ENCODE measurements around the gene SMC1A.
"Not testable (repeated sequence)": the region's sequence is repeated elsewhere in the genome, so short reads cannot be mapped to it uniquely, and the experiment has no call there.

SMC1A gene

GRCh38 chrX:53421772-53422085 lies 725 bp downstream of the SMC1A start:
- no peak for DNase-seq (ENCODE audit: low spot score)

GRCh38 chrX:53421125-53421524 lies 1.3 kb downstream of the SMC1A start:
- no peak for DNase-seq (ENCODE audit: low spot score)

GRCh38 chrX:53420351-53420750 lies 2.1 kb downstream of the SMC1A start:
- not testable (repeated sequence) for DNase-seq (ENCODE audit: low spot score)

- DNase-seq (ENCODE audit: low spot score) = no peak
Observed at GRCh38 chrX:53412446-53412845, 10.0 kb downstream of the SMC1A start.

GRCh38 chrX:53403535-53403934 lies 18.9 kb downstream of the SMC1A start:
- no peak for DNase-seq (ENCODE audit: low spot score)

GRCh38 chrX:53398216-53398615 lies 24.2 kb downstream of the SMC1A start:
- DNase-seq (ENCODE audit: low spot score) = no peak

- DNase-seq (ENCODE audit: low spot score) = no peak
Observed at GRCh38 chrX:53395605-53396298, 26.7 kb downstream of the SMC1A start.

- no peak for DNase-seq (ENCODE audit: low spot score)
Observed at GRCh38 chrX:53383376-53384076, 38.9 kb downstream of the SMC1A start.

- no peak for DNase-seq (ENCODE audit: low spot score)
Observed at GRCh38 chrX:53379747-53380146, 42.7 kb downstream of the SMC1A start.

- no peak for DNase-seq (ENCODE audit: low spot score)
Observed at GRCh38 chrX:53379008-53379710, 43.3 kb downstream of the SMC1A start.

- no peak for DNase-seq (ENCODE audit: low spot score)
Observed at GRCh38 chrX:53377464-53377863, 45.0 kb downstream of the SMC1A start.

- DNase-seq (ENCODE audit: low spot score) = no peak
Observed at GRCh38 chrX:53376888-53377287, 45.6 kb downstream of the SMC1A start.

- no peak for DNase-seq (ENCODE audit: low spot score)
Observed at GRCh38 chrX:53374923-53375322, 47.5 kb downstream of the SMC1A start.

- DNase-seq (ENCODE audit: low spot score) = no peak
Observed at GRCh38 chrX:53374222-53374820, 48.1 kb downstream of the SMC1A start.

GRCh38 chrX:53373307-53373706 lies 49.1 kb downstream of the SMC1A start:
- no peak for DNase-seq (ENCODE audit: low spot score)

- not testable (repeated sequence) for DNase-seq (ENCODE audit: low spot score)
Observed at GRCh38 chrX:53366454-53366853, 56.0 kb downstream of the SMC1A start.

- no peak for DNase-seq (ENCODE audit: low spot score)
Observed at GRCh38 chrX:53362449-53362848, 60.0 kb downstream of the SMC1A start.

- peak; percentile 58 for DNase-seq (ENCODE audit: low spot score)
Observed at GRCh38 chrX:53357799-53358530, 64.5 kb downstream of the SMC1A start.

GRCh38 chrX:53356186-53356585 lies 66.3 kb downstream of the SMC1A start:
- DNase-seq (ENCODE audit: low spot score) = peak; percentile 52

- DNase-seq (ENCODE audit: low spot score) = no peak
Observed at GRCh38 chrX:53354669-53355068, 67.8 kb downstream of the SMC1A start.

- DNase-seq (ENCODE audit: low spot score) = no peak
Observed at GRCh38 chrX:53347948-53348347, 74.5 kb downstream of the SMC1A start.
